Glutamatergic neuron (in vitro differentiated cells): ENCODE data around the gene CENPN. TPM values are rescaled to one million over a fixed set of nuclear protein-coding genes. Genes with fewer than 3 reads are reported as not detected.

ENCODE experiments used
- DNase-seq: peaks from one replicate; pipeline ENCODE4 v3.0.0; 2022
- H3K27ac Mint-ChIP-seq: one replicate; pipeline ENCODE4 v1.8.0; 2020; ENCODE audit warnings: mild to moderate bottlenecking, mixed read lengths, inconsistent platforms; ENCODE audit not compliant: unreplicated experiment
- H3K27me3 Mint-ChIP-seq: one replicate; pipeline ENCODE4 v1.8.0; 2020; ENCODE audit warnings: mild to moderate bottlenecking, moderate library complexity, mixed read lengths, inconsistent platforms; ENCODE audit not compliant: unreplicated experiment
- H3K36me3 Mint-ChIP-seq: one replicate; pipeline ENCODE4 v1.8.0; 2020; ENCODE audit warnings: mild to moderate bottlenecking, mixed read lengths, inconsistent platforms; ENCODE audit not compliant: unreplicated experiment
- H3K4me1 Mint-ChIP-seq: one replicate; pipeline ENCODE4 v1.8.0; 2020; ENCODE audit warnings: mild to moderate bottlenecking, low read depth, mixed read lengths, inconsistent platforms; ENCODE audit not compliant: unreplicated experiment
- H3K4me3 Mint-ChIP-seq: one replicate; pipeline ENCODE4 v1.8.0; 2020; ENCODE audit warnings: mild to moderate bottlenecking, mixed read lengths, inconsistent platforms; ENCODE audit not compliant: unreplicated experiment
- H3K9me3 Mint-ChIP-seq: one replicate; pipeline ENCODE4 v1.8.0; 2020; ENCODE audit warnings: mild to moderate bottlenecking, moderate library complexity, mixed read lengths, inconsistent platforms; ENCODE audit not compliant: unreplicated experiment
- CTCF ChIP-seq: fragments of 200-600 bp; sonication (generic); IDR thresholded peaks from one replicate; pipeline ENCODE4 v1.5.0; 2021; ENCODE audit not compliant: partially characterized antibody, unreplicated experiment
- total RNA-seq: library from RNA; stranded (reverse); fragmentation: NEBNext Ultra II Directional; extraction: Animal tissue kit (Norgen Biotek cat#: 25700); gene quantifications from one replicate; pipeline ENCODE4 v1.2.1, GENCODE V29; 2021; ENCODE audit not compliant: unreplicated experiment

The CENPN gene
- total RNA-seq, 1 donor from 2014 or later: 9.2 TPM

GRCh38 chr16:81005610-81006161 lies 1.3 kb upstream of the CENPN start:
- no peak for DNase-seq
- Mint-ChIP-seq H3K4me3 (peak overlapping the region; percentile 96), H3K27me3 (peaks cover 5% of the 10 kb centered on the region), H3K9me3 (peaks cover 13% of the 10 kb centered on the region), H3K36me3 (peaks cover 5% of the 10 kb centered on the region), H3K27ac (peak overlapping the region; percentile 94), H3K4me1 (peaks cover 11% of the 10 kb centered on the region)
- TF ChIP-seq CTCF: no peak

- peak; percentile 77 for DNase-seq
These were observed 702 bp upstream of the CENPN start for GRCh38 chr16:81006211-81006812.

GRCh38 chr16:81008505-81008789 lies 1.4 kb downstream of the CENPN start:
- Mint-ChIP-seq H3K4me3 (peak overlapping the region; percentile 96), H3K27ac (peak overlapping the region; percentile 64), H3K9me3 (peaks cover 9% of the 10 kb centered on the region), H3K27me3 (peaks cover 3% of the 10 kb centered on the region), H3K4me1 (peaks cover 6% of the 10 kb centered on the region), H3K36me3 (peaks cover 5% of the 10 kb centered on the region)
- TF ChIP-seq CTCF: no peak
- DNase-seq: no peak

More at GRCh38 chr16:81006211-81006812, 702 bp upstream of the CENPN start:
- Mint-ChIP-seq H3K36me3 (peaks cover 5% of the 10 kb centered on the region), H3K9me3 (peaks cover 12% of the 10 kb centered on the region), H3K4me3 (peak overlapping the region; percentile 96), H3K4me1 (peaks cover 11% of the 10 kb centered on the region), H3K27me3 (peaks cover 5% of the 10 kb centered on the region), H3K27ac (peak overlapping the region; percentile 94)
- TF ChIP-seq CTCF: no peak

- H3K9me3 Mint-ChIP-seq: no peaks in the 10 kb centered on the region
- peaks cover 1% of the 10 kb centered on the region for H3K27me3 Mint-ChIP-seq
- H3K4me1 Mint-ChIP-seq: peaks cover 1% of the 10 kb centered on the region
- TF ChIP-seq CTCF: no peak
- H3K27ac Mint-ChIP-seq: no peak overlapping the region
- H3K4me3 Mint-ChIP-seq: no peak overlapping the region
- H3K36me3 Mint-ChIP-seq: no peaks in the 10 kb centered on the region
- no peak for DNase-seq
These were observed 6.0 kb downstream of the CENPN start for GRCh38 chr16:81012974-81013373.

- H3K4me1 Mint-ChIP-seq: no peaks in the 10 kb centered on the region
- H3K27me3 Mint-ChIP-seq: peaks cover 1% of the 10 kb centered on the region
- no peaks in the 10 kb centered on the region for H3K9me3 Mint-ChIP-seq
- no peaks in the 10 kb centered on the region for H3K36me3 Mint-ChIP-seq
- H3K27ac Mint-ChIP-seq: no peak overlapping the region
- no peak for TF ChIP-seq CTCF
- H3K4me3 Mint-ChIP-seq: no peak overlapping the region
- DNase-seq: no peak
These were observed 7.7 kb downstream of the CENPN start for GRCh38 chr16:81014672-81015071.
